GM12874 (cell line): ENCODE data around the gene PIM1.

Experiments
- TF ChIP-seq, protein P1 (sequence below): IDR thresholded peaks from 2 replicates; pipeline ENCODE4 v1.5.1; 2011; ENCODE audit warnings: low read depth, mild to moderate bottlenecking, control low read depth, low read length, moderate library complexity; ENCODE audit not compliant: insufficient read depth

The PIM1 gene

DNA sequence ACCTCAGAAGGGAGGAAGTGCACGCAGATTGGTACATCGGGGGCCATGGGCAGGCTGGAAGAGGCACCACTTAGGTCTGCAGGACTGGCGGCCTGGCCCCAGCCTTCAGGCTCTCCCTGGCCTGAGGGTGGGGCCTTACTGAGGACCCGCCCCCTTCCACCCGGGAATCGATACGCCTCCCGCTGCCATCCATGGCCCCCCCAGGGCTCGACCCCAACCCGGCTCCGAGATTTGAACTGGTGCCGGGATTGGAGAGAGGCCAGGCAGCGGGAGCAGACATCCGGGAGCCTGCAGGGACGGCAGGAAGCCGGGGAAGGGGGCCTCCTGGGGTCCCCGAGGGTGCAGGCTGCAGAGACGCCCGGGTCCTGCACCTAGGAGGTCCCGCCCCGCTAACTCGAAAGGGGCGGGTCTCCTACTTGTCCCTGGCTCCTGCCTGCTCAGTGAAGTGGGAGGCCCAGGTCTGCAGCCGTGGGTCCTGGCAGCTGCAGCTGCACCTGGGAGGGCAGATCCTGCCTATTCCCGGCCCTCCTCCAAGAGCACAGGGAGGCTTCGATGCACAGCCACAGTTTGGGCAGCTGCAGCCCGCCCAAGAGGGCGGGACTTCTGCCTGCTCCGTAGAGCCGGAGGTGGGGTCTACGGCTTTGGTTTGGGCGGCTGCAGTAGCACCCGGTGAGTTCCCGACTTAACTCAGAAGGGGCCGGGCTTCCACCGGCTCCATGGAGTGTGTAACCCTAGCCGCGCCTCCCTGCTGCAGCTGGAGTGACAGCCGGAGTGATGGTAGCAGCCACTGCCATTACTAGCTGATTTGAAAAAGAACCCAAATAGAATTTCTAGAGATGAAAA, 52.4 kb downstream of the PIM1 start:
- TF ChIP-seq, protein P1, sequence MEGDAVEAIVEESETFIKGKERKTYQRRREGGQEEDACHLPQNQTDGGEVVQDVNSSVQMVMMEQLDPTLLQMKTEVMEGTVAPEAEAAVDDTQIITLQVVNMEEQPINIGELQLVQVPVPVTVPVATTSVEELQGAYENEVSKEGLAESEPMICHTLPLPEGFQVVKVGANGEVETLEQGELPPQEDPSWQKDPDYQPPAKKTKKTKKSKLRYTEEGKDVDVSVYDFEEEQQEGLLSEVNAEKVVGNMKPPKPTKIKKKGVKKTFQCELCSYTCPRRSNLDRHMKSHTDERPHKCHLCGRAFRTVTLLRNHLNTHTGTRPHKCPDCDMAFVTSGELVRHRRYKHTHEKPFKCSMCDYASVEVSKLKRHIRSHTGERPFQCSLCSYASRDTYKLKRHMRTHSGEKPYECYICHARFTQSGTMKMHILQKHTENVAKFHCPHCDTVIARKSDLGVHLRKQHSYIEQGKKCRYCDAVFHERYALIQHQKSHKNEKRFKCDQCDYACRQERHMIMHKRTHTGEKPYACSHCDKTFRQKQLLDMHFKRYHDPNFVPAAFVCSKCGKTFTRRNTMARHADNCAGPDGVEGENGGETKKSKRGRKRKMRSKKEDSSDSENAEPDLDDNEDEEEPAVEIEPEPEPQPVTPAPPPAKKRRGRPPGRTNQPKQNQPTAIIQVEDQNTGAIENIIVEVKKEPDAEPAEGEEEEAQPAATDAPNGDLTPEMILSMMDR, result no peak

DNA sequence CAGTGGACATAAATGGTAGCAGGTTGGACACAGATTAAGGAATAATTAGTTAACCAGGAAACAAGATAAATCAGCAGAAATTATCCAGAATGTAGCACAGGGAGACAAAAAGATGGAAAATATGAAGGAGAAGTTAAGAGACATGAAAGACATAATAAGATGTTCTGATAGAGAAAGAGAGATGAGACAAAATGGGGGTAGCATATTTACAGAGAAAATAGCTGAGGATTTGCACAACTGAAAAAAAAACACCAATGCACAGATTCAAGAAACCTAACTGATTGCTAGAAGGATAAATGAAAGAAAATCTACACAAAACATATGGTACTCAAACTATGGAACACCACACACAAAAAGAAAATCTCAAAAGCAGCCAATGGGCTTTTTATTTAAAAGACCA, 53.0 kb downstream of the PIM1 start:
- TF ChIP-seq, protein P1, result no peak
